Neuronal stem cell (in vitro differentiated cells): Measurements from ENCODE around the gene PACSIN2.
A peak's percentile ranks its signal among the peaks of the same experiment; 100 is the strongest.

Experiments
- DNase-seq: peaks from one replicate; pipeline ENCODE4 v3.0.0-alpha.2; 2013; ENCODE audit warnings: low spot score
- H2AFZ ChIP-seq: one replicate; pipeline ENCODE4 v1.6.1; 2013; ENCODE audit warnings: mild to moderate bottlenecking, low read length, inconsistent platforms
- H2AK5ac ChIP-seq: 2 replicates; pipeline ENCODE4 v1.6.1; 2013; ENCODE audit warnings: low read depth, mild to moderate bottlenecking, inconsistent platforms, low read length, moderate library complexity, mixed read lengths
- H2BK120ac ChIP-seq: 2 replicates; pipeline ENCODE4 v1.6.1; 2013; ENCODE audit warnings: low read depth, mild to moderate bottlenecking, inconsistent platforms, low read length, moderate library complexity, mixed read lengths
- H2BK12ac ChIP-seq: one replicate; pipeline ENCODE4 v1.6.1; 2013; ENCODE audit warnings: low read length, inconsistent platforms
- H2BK15ac ChIP-seq: 2 replicates; pipeline ENCODE4 v1.6.1; 2013; ENCODE audit warnings: mild to moderate bottlenecking, low read length, inconsistent platforms, mixed read lengths
- H2BK5ac ChIP-seq: one replicate; pipeline ENCODE4 v1.6.1; 2013; ENCODE audit warnings: inconsistent platforms, mild to moderate bottlenecking, low read length, moderate library complexity
- H3K14ac ChIP-seq: one replicate; pipeline ENCODE4 v1.6.1; 2013; ENCODE audit warnings: low read length, inconsistent platforms
- H3K18ac ChIP-seq: 2 replicates; pipeline ENCODE4 v1.6.1; 2013; ENCODE audit warnings: low read length, inconsistent platforms
- H3K23ac ChIP-seq: 2 replicates; pipeline ENCODE4 v1.6.1; 2013; ENCODE audit warnings: low read depth, mild to moderate bottlenecking, mixed read lengths, low read length, inconsistent platforms; ENCODE audit not compliant: poor library complexity
- H3K27ac ChIP-seq: replicated peaks from 3 replicates; pipeline ENCODE4 v1.5.1; 2013; ENCODE audit warnings: low read length, inconsistent platforms
- H3K27me3 ChIP-seq, 3 experiments: 2 replicates each; pipeline ENCODE4 v1.6.1; 2013; ENCODE audit warnings: low read length in 3 of 3, mild to moderate bottlenecking in 2 of 3, inconsistent platforms in 1 of 3, low read depth in 1 of 3, mixed read lengths in 1 of 3, moderate library complexity in 1 of 3; ENCODE audit not compliant: control insufficient read depth in 3 of 3, insufficient read depth in 3 of 3
- H3K36me3 ChIP-seq, 2 donors: replicated peaks in 1 of 2; 2 replicates each; pipeline ENCODE4 v1.6.1; 2013; ENCODE audit warnings: low read length in 2 of 2; ENCODE audit not compliant: control insufficient read depth in 2 of 2, insufficient read depth in 2 of 2
- H3K4ac ChIP-seq: 2 replicates; pipeline ENCODE4 v1.6.1; 2013; ENCODE audit warnings: inconsistent platforms, mild to moderate bottlenecking, low read length, moderate library complexity
- H3K4me1 ChIP-seq, 2 donors: 1 replicate in 1 of 2; 2 replicates in 1 of 2; pipeline ENCODE4 v1.6.1; 2013; ENCODE audit warnings: low read length in 2 of 2, low read depth in 1 of 2; ENCODE audit not compliant: control insufficient read depth in 2 of 2, insufficient read depth in 1 of 2
- H3K4me2 ChIP-seq: one replicate; pipeline ENCODE4 v1.6.1; 2013; ENCODE audit warnings: mild to moderate bottlenecking, low read length, inconsistent platforms; ENCODE audit not compliant: insufficient read depth, poor library complexity, severe bottlenecking
- H3K4me3 ChIP-seq, 2 donors: 2 replicates each; pipeline ENCODE4 v1.5.1; 2013; ENCODE audit warnings: low read length in 2 of 2, mild to moderate bottlenecking in 2 of 2, inconsistent platforms in 1 of 2, moderate library complexity in 1 of 2
- H3K79me1 ChIP-seq: one replicate; pipeline ENCODE4 v1.6.1; 2013; ENCODE audit warnings: low read depth, mild to moderate bottlenecking, inconsistent platforms, low read length, moderate library complexity
- H3K9ac ChIP-seq: one replicate; pipeline ENCODE4 v1.6.1; 2013; ENCODE audit warnings: mild to moderate bottlenecking, low read depth, low read length, inconsistent platforms; ENCODE audit not compliant: poor library complexity
- H3K9me3 ChIP-seq, 2 donors: replicated peaks in 1 of 2; 2 replicates each; pipeline versions ENCODE3 to v1.6.1; 2013; ENCODE audit warnings: low read length in 2 of 2, mild to moderate bottlenecking in 2 of 2, inconsistent platforms in 1 of 2, low read depth in 1 of 2, mixed read lengths in 1 of 2, moderate library complexity in 1 of 2; ENCODE audit not compliant: control insufficient read depth in 2 of 2, insufficient read depth in 1 of 2
- H4K8ac ChIP-seq: one replicate; pipeline ENCODE4 v1.6.1; 2013; ENCODE audit warnings: low read depth, mild to moderate bottlenecking, inconsistent platforms, low read length, moderate library complexity
- H4K91ac ChIP-seq: one replicate; pipeline ENCODE4 v1.6.1; 2013; ENCODE audit warnings: low read length, low read depth, mild to moderate bottlenecking, inconsistent platforms; ENCODE audit not compliant: poor library complexity
- WGBS, 2 donors: extraction: QIAGEN DNeasy Blood & Tissue Kit; methylation state at CpG; one replicate each; pipeline ENCODE4 v1.1.7; 2013; ENCODE audit warnings: missing lambda C conversion rate in 2 of 2, mixed read lengths in 1 of 2; ENCODE audit not compliant: insufficient read length in 2 of 2, insufficient replicate concordance in 1 of 2; ENCODE audit errors: extremely low coverage in 2 of 2; 5-methylcytosine and 5-hydroxymethylcytosine counted together

Gene PACSIN2

GRCh38 chr22:42877597-42878340 lies 137.2 kb downstream of the PACSIN2 start:
- Histone ChIP-seq H3K4me1 (no peaks in the 10 kb centered on the region), H3K27ac (no peak overlapping the region), H3K27me3 (no peaks in the 10 kb centered on the region), H2AFZ (no peak overlapping the region), H3K4me2 (no peak overlapping the region), H2BK120ac (no peak overlapping the region), H3K79me1 (peaks cover 2% of the 10 kb centered on the region), H3K14ac (no peak overlapping the region), H4K91ac (no peak overlapping the region), H3K9me3 (peaks cover 0 to under 1% of the 10 kb centered on the region in 2 donors), H3K9ac (no peak overlapping the region), H3K4me3 (no peak overlapping the region), H4K8ac (no peak overlapping the region), H3K4ac (no peak overlapping the region), H3K23ac (no peak overlapping the region), H3K18ac (no peak overlapping the region), H2BK12ac (no peak overlapping the region), H2AK5ac (no peak overlapping the region), H2BK5ac (no peak overlapping the region), H2BK15ac (no peak overlapping the region), H3K36me3 (peaks cover 41 to 97% of the 10 kb centered on the region in 2 donors)
- no CpG with 5 or more reads among the region's 12 CpGs for WGBS, 2 donors
- no peak for DNase-seq

DNA sequence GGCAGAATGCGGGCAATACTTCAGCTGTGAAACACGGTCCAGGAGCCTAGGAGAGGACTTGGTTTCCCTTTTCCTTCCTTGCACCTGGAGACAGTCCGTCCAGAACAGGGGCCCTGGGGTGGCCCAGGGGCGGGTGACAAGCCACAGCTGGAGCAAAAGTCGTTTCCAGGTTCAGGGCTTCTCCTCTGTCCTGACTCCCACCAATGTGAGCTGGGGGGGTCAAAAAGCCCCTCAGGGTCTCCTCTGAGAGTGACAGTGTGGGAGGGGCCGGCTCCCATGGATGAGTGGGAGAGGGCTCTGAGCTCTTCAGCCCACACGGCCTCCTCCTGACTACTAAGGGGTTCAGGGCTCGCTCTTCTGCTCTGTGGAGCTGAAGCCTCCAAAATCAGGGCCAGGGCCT lies 137.8 kb downstream of the PACSIN2 start:
- WGBS, 2 donors = no CpG with 5 or more reads among the region's 8 CpGs
- peaks cover 46 to 97% of the 10 kb centered on the region in 2 donors for H3K36me3 ChIP-seq

GRCh38 chr22:42876041-42876440 lies 138.9 kb downstream of the PACSIN2 start:
- no CpG with 5 or more reads among the region's 17 CpGs for WGBS, 2 donors
- Histone ChIP-seq H3K36me3 (peaks cover 52 to 97% of the 10 kb centered on the region in 2 donors), H3K4me2 (no peak overlapping the region)

More for the DNA sequence above, 137.8 kb downstream of the PACSIN2 start:
- no peak overlapping the region for H3K14ac ChIP-seq
- no peak for DNase-seq
- no peaks in the 10 kb centered on the region for H3K27me3 ChIP-seq
- H2BK120ac ChIP-seq = no peak overlapping the region
- H3K4me3 ChIP-seq = no peak overlapping the region
- H2AK5ac ChIP-seq = no peak overlapping the region
- H3K27ac ChIP-seq = no peak overlapping the region
- H3K79me1 ChIP-seq = peaks cover 2% of the 10 kb centered on the region
- H2AFZ ChIP-seq = no peak overlapping the region
- H3K4me1 ChIP-seq = no peaks in the 10 kb centered on the region
- H2BK5ac ChIP-seq = no peak overlapping the region
- H2BK12ac ChIP-seq = no peak overlapping the region
- peaks cover 0 to 2% of the 10 kb centered on the region in 2 donors for H3K9me3 ChIP-seq
- H3K4ac ChIP-seq = no peak overlapping the region
- H3K23ac ChIP-seq = no peak overlapping the region
- no peak overlapping the region for H2BK15ac ChIP-seq
- H3K18ac ChIP-seq = no peak overlapping the region
- no peak overlapping the region for H3K9ac ChIP-seq
- no peak overlapping the region for H3K4me2 ChIP-seq
- no peak overlapping the region for H4K8ac ChIP-seq
- H4K91ac ChIP-seq = no peak overlapping the region

GRCh38 chr22:42874010-42874409 lies 140.9 kb downstream of the PACSIN2 start:
- no peak overlapping the region for H2BK5ac ChIP-seq
- no peak overlapping the region for H2BK15ac ChIP-seq
- no peak overlapping the region for H3K4ac ChIP-seq
- DNase-seq = no peak
- H2AFZ ChIP-seq = no peak overlapping the region
- H2BK12ac ChIP-seq = no peak overlapping the region
- peaks cover 2% of the 10 kb centered on the region for H3K79me1 ChIP-seq
- H3K4me2 ChIP-seq = no peak overlapping the region
- peaks cover 49 to 96% of the 10 kb centered on the region in 2 donors for H3K36me3 ChIP-seq
- H4K91ac ChIP-seq = no peak overlapping the region
- H3K18ac ChIP-seq = no peak overlapping the region
- H4K8ac ChIP-seq = no peak overlapping the region
- H2AK5ac ChIP-seq = no peak overlapping the region
- H3K27ac ChIP-seq = no peak overlapping the region
- H3K4me3 ChIP-seq = no peak overlapping the region
- no peaks in the 10 kb centered on the region for H3K27me3 ChIP-seq
- no peaks in the 10 kb centered on the region for H3K4me1 ChIP-seq
- no peak overlapping the region for H3K9ac ChIP-seq
- H3K23ac ChIP-seq = no peak overlapping the region
- H2BK120ac ChIP-seq = no peak overlapping the region
- WGBS, 2 donors = no CpG with 5 or more reads among the region's 7 CpGs
- peaks cover 0 to 2% of the 10 kb centered on the region in 2 donors for H3K9me3 ChIP-seq
- H3K14ac ChIP-seq = no peak overlapping the region

More at GRCh38 chr22:42876041-42876440, 138.9 kb downstream of the PACSIN2 start:
- no peak overlapping the region for H3K18ac ChIP-seq
- H3K14ac ChIP-seq = peak overlapping the region; percentile 56
- H3K27ac ChIP-seq = no peak overlapping the region
- H3K4me1 ChIP-seq = no peaks in the 10 kb centered on the region
- H2BK12ac ChIP-seq = no peak overlapping the region
- H2AK5ac ChIP-seq = no peak overlapping the region
- no peak overlapping the region for H2BK120ac ChIP-seq
- H3K23ac ChIP-seq = peak overlapping the region; percentile 85
- H3K27me3 ChIP-seq = no peaks in the 10 kb centered on the region
- no peak overlapping the region for H3K4ac ChIP-seq
- peak overlapping the region; percentile 21 for H3K9ac ChIP-seq
- H3K79me1 ChIP-seq = peaks cover 2% of the 10 kb centered on the region
- H2BK5ac ChIP-seq = no peak overlapping the region
- H4K8ac ChIP-seq = no peak overlapping the region
- no peak overlapping the region for H2BK15ac ChIP-seq
- H3K4me3 ChIP-seq = no peak overlapping the region
- no peak overlapping the region for H2AFZ ChIP-seq
- no peak for DNase-seq
- H4K91ac ChIP-seq = no peak overlapping the region
- H3K9me3 ChIP-seq = peaks cover 0 to 2% of the 10 kb centered on the region in 2 donors
